ENCODE measurements around the gene PROZ.

- no peak for TF ChIP-seq POLR2A (IDR thresholded peaks at IDR 0.05)
- TF ChIP-seq CTCF (IDR thresholded peaks at IDR 0.05), result no peak
- no peak for TF ChIP-seq EP300 (IDR thresholded peaks at IDR 0.05)
These were observed 17.5 kb upstream of the PROZ start for GRCh38 chr13:113140677-113141600.

All from upper lobe of left lung (tissue), 4 donors.